AG09319 (cell line): ENCODE results near the gene CNTN4.

Experiments used
- DNase-seq: peaks from one replicate; pipeline ENCODE4 v3.0.0-alpha.2; 2010; ENCODE audit warnings: low read depth; ENCODE audit errors: extremely low read depth
- TF ChIP-seq, protein P1 (sequence below): IDR thresholded peaks from 2 replicates; pipeline ENCODE4 v1.5.1; 2011; ENCODE audit warnings: low read depth, mild to moderate bottlenecking, inconsistent platforms, low read length, moderate library complexity

CNTN4 gene

DNA sequence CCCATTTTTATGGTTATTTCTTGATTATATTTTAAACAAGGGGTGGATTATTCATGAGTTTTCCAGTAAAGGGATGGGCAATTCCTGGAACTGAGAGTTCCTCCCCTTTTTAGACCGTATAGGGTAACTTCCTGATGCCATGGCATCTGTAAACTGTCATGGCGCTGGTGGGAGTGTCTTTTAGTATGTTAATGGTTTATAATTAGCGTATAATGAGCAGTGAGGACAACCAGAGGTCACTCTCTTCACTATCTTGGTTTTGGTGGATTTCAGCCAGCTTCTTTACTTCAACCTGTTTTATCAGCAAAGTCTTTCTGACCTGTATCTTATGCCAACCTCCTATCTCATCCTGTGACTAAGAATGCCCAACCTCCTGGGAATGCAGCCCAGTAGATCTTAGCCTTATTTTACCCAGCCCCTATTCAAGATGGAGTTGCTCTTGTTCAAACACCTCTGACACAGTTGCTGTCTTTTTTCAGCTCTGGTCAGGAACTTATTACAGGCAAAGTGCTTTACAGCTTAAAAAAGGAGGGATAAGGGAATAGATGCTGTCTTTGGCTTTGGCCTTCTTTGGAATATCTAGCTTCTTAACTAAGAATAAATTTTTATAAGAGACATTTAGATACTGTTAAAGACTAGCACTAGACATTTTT lies 257.8 kb downstream of the CNTN4 start:
- TF ChIP-seq, protein P1, sequence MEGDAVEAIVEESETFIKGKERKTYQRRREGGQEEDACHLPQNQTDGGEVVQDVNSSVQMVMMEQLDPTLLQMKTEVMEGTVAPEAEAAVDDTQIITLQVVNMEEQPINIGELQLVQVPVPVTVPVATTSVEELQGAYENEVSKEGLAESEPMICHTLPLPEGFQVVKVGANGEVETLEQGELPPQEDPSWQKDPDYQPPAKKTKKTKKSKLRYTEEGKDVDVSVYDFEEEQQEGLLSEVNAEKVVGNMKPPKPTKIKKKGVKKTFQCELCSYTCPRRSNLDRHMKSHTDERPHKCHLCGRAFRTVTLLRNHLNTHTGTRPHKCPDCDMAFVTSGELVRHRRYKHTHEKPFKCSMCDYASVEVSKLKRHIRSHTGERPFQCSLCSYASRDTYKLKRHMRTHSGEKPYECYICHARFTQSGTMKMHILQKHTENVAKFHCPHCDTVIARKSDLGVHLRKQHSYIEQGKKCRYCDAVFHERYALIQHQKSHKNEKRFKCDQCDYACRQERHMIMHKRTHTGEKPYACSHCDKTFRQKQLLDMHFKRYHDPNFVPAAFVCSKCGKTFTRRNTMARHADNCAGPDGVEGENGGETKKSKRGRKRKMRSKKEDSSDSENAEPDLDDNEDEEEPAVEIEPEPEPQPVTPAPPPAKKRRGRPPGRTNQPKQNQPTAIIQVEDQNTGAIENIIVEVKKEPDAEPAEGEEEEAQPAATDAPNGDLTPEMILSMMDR: no peak
- DNase-seq: no peak

DNA sequence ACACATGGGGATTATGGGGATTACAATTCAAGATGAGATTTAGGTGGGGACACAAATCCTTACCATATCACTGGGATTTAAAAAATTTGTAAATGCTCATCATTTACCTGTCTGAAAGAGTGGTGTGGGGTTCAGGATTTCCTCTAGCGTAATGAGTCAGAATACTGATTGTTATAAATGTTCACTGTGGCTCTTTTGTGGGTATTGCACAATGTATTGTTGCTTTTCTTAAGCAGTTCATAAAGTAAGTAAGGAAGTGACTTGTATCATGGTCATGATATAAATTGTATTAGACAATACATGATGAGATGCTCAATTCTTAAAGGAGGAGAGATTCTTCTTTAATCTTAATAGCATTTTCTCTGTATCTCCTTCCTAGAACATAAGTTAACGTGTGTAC lies 262.1 kb downstream of the CNTN4 start:
- no peak for DNase-seq
- TF ChIP-seq, protein P1: no peak

DNA sequence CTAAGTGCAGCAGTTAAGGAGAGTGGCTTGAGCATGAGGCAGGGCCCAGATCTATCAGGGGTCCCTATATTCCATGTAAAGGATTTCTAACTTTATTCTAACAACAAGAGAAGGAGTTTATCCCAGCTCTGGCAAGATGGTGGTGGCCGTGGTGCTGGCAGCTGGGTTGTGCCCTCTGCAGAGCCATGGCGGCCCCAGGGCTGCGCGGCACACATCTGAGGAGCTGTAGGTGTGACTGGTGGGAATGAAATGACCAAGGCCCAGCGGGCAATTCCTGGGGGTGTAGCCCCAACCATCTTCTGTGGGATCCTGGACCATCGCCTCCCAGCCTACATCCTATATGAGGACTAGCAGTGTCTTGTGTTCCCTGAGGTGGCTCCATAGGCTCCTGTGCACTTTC lies 263.5 kb downstream of the CNTN4 start:
- TF ChIP-seq, protein P1: no peak
- no peak for DNase-seq

DNA sequence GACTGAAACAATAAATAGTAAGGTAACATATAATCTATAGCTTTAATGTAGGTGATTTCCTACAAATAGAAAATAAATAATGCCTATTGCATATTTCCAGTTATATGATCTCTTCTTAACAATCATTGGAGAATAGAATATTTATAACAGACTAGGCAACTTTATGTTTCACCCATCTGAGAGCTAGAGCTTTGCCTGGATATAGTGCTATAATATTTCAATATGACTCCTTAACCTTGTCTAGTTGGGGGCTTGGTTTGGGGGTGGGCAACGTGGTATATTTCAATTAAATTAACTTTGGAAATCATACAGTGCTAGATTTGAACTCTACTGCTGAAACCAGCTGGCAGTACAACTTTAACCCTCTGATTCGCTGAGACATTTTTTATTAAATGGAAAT lies 265.2 kb downstream of the CNTN4 start:
- DNase-seq: no peak
- TF ChIP-seq, protein P1: no peak

DNA sequence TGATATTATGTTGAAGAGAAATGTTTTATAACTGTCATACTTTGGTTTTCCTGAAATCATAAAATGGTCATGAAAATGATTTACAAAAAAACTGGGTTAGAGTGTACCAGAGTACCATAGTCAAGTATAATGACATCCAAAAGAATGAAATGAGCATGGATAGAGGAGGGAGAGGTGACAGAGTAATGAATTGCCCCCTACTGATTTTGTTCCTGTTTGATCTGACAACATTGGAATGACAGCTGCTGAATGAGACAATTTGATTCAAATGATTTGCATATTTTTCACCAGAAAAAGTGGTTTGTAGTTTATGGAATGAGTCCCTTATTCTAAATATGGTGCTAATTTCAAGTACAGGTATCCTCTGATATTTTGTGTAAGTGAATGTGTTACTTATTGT lies 271.7 kb downstream of the CNTN4 start:
- TF ChIP-seq, protein P1: no peak
- DNase-seq: no peak

DNA sequence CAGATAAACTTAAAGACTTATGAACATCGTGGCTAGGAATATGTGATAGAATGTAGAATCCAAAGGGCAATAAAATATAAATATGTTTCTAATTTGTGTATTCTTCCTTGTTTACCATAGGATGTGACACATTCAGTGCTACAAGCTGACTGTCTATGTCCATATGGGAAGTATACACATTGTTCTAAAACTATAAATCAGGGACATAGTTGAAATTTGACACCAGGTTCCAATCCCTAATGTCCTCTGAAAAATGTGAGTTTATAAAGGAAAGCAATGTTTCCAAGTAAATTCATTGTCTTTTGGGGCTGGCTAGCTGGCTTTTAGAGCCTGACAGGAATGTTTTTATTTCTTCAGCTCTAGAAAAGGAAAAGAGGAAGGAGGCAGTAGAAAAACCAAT lies 273.6 kb downstream of the CNTN4 start:
- DNase-seq: no peak
- TF ChIP-seq, protein P1: no peak

DNA sequence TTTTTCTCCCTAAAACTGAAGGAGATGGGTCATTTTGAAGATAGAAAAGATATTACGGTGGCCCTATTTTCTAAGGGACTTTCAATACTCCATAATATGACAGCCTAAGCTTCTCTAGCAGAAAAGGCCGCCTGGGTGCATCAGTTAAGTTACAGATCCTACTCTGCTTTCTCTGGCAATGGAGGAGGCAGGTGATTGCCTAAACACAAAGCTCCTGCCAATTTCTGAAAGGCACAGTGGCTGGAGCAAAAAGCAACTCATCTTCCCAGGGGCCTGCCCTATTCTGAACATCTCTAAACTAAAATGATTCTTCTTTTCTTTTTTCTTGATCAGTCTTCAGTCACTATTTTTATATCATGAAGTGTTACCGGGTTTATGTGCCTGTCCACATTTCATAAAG lies 276.7 kb downstream of the CNTN4 start:
- TF ChIP-seq, protein P1: no peak
- DNase-seq: no peak
